CD4-positive, alpha-beta T cell (primary cell): Measurements from ENCODE around the gene COLQ. TPM values are rescaled to one million over a fixed set of nuclear protein-coding genes. Genes with fewer than 3 reads are reported as not detected.
A peak's percentile ranks its signal among the peaks of the same experiment; 100 is the strongest.

Source experiments
- ATAC-seq: fragments of 200-7000 bp; cut with Tn5 transposase; one replicate; pipeline ENCODE4 v1.10.0; 2022; ENCODE audit warnings: mild to moderate bottlenecking; ENCODE audit not compliant: poor library complexity
- CTCF ChIA-PET: fragments of 350-600 bp; sonication (Branson Sonifier 250); formaldehyde crosslinking; loops from one replicate; lab custom pipeline; 2021; ENCODE audit warnings: antibody characterized with exemption, inconsistent platforms; lab: Charles Lee
- POLR2A ChIA-PET: fragments of 350-600 bp; sonication (Branson Sonifier 250); formaldehyde crosslinking; loops from one replicate; lab custom pipeline; 2021; ENCODE audit warnings: antibody characterized with exemption, inconsistent platforms; lab: Charles Lee
- DNase-seq, 14 experiments: peaks; one replicate each; pipeline ENCODE4 v3.0.0-alpha.2; 2013 to 2020; ENCODE audit warnings: mixed read lengths in 2 of 14
- H3K27ac ChIP-seq, 2 donors: one replicate each; pipeline versions ENCODE4 v1.5.1 to v1.7.0; 2013; ENCODE audit warnings: low read length in 2 of 2, low read depth in 1 of 2, mild to moderate bottlenecking in 1 of 2
- H3K27me3 ChIP-seq, 2 experiments: 1 replicate in 1 of 2; 2 replicates in 1 of 2; pipeline versions ENCODE4 v1.6.1 to v1.7.0; 2013; ENCODE audit warnings: low read length in 2 of 2, control low read depth in 1 of 2, mild to moderate bottlenecking in 1 of 2, moderate library complexity in 1 of 2; ENCODE audit not compliant: insufficient read depth in 2 of 2, control insufficient read depth in 1 of 2
- H3K36me3 ChIP-seq: one replicate; pipeline ENCODE4 v1.6.1; 2013; ENCODE audit warnings: low read length, control low read depth; ENCODE audit not compliant: insufficient read depth
- H3K4me1 ChIP-seq: one replicate; pipeline ENCODE4 v1.6.1; 2013; ENCODE audit warnings: low read length, control low read depth; ENCODE audit not compliant: insufficient read depth
- H3K4me3 ChIP-seq: one replicate; pipeline ENCODE4 v1.5.1; 2013; ENCODE audit warnings: mild to moderate bottlenecking, low read length, moderate library complexity
- H3K9me3 ChIP-seq, 2 experiments: 1 replicate in 1 of 2; 2 replicates in 1 of 2; pipeline versions ENCODE4 v1.6.1 to v1.7.0; 2013; ENCODE audit warnings: low read length in 2 of 2, mild to moderate bottlenecking in 2 of 2, control low read depth in 1 of 2, moderate library complexity in 1 of 2; ENCODE audit not compliant: control insufficient read depth in 1 of 2, insufficient read depth in 1 of 2
- H3K27ac Mint-ChIP-seq: one replicate; pipeline ENCODE4 v1.8.0; 2020; ENCODE audit warnings: mixed read lengths
- H3K27me3 Mint-ChIP-seq: one replicate; pipeline ENCODE4 v1.8.0; 2021; ENCODE audit warnings: mixed read lengths
- H3K36me3 Mint-ChIP-seq: one replicate; pipeline ENCODE4 v1.8.0; 2021; ENCODE audit warnings: low read depth, mixed read lengths
- H3K4me1 Mint-ChIP-seq: one replicate; pipeline ENCODE4 v1.8.0; 2021; ENCODE audit warnings: low read depth, mixed read lengths
- H3K4me3 Mint-ChIP-seq: one replicate; pipeline ENCODE4 v1.8.0; 2020; ENCODE audit warnings: mild to moderate bottlenecking, mixed read lengths
- H3K9me3 Mint-ChIP-seq: one replicate; pipeline ENCODE4 v1.8.0; 2020; ENCODE audit warnings: mixed read lengths
- CTCF ChIP-seq: fragments of 200-600 bp; IDR thresholded peaks from one replicate; pipeline ENCODE4 v1.8.0; 2022; ENCODE audit warnings: antibody characterized with exemption, mild to moderate bottlenecking
- intact Hi-C, 2 experiments: fragments of 100-400 bp; cut with DNase I in 1 of 2; cut with micrococcal nuclease in 1 of 2; formaldehyde crosslinking; loops; one replicate each; pipeline versions ENCODE4 v1.15.1 to v1.9.0; 2023 to 2025; cut with DNase I, micrococcal nuclease
- total RNA-seq, 174 experiments: library from RNA in 2 of 174; stranded (reverse) in 2 of 174; gene quantifications; one replicate each; pipeline ENCODE4 v1.2.3 and lab custom pipeline; 2021 to 2026

Gene COLQ
- total RNA-seq, 2 experiments from 2014 or later, result 3.5 to 3.7 TPM

- no peaks in the 10 kb centered on the region for H3K27me3 ChIP-seq
- peaks cover 82% of the 10 kb centered on the region for H3K36me3 Mint-ChIP-seq
- peak overlapping the region; percentile 22 for H3K27ac Mint-ChIP-seq
- ChIA-PET CTCF (no interaction called here), POLR2A (no interaction called here)
- H3K4me3 ChIP-seq, result no peak overlapping the region
- H3K9me3 ChIP-seq, result no peaks in the 10 kb centered on the region
- no peak for ATAC-seq
- DNase-seq, result peak in 2 of 14 experiments; percentile 35 to 47
- intact Hi-C loops, result no loop called here
- no peaks in the 10 kb centered on the region for H3K27me3 Mint-ChIP-seq
- no peaks in the 10 kb centered on the region for H3K9me3 Mint-ChIP-seq
- peaks cover 74% of the 10 kb centered on the region for H3K36me3 ChIP-seq
- TF ChIP-seq CTCF, result no peak
- H3K27ac ChIP-seq, result no peak overlapping the region
- no peaks in the 10 kb centered on the region for H3K4me1 Mint-ChIP-seq
- H3K4me1 ChIP-seq, result peaks cover 4% of the 10 kb centered on the region
- no peak overlapping the region for H3K4me3 Mint-ChIP-seq
These were observed 80.6 kb downstream of the COLQ start for GRCh38 chr3:15440891-15441290.

GRCh38 chr3:15439476-15439875, 82.0 kb downstream of the COLQ start:
- no peaks in the 10 kb centered on the region for H3K9me3 Mint-ChIP-seq
- no peaks in the 10 kb centered on the region for H3K27me3 ChIP-seq
- H3K27ac ChIP-seq, result no peak overlapping the region
- H3K27ac Mint-ChIP-seq, result no peak overlapping the region
- H3K27me3 Mint-ChIP-seq, result no peaks in the 10 kb centered on the region
- peaks cover 94% of the 10 kb centered on the region for H3K36me3 Mint-ChIP-seq
- intact Hi-C loops, result loop anchor here in 1 of 2 experiments (5.0 to 10.0 kb wide), 3 partner anchors 115 to 775 kb away; no protein-coding TSS in a partner anchor
- H3K4me3 ChIP-seq, result no peak overlapping the region
- TF ChIP-seq CTCF, result no peak
- DNase-seq, result no peak
- no peak overlapping the region for H3K4me3 Mint-ChIP-seq
- H3K4me1 Mint-ChIP-seq, result no peaks in the 10 kb centered on the region
- CTCF ChIA-PET, result interaction anchor here (0.8 kb wide), 1 partner anchor 107 kb away, joined by 3 read pairs; the partner anchor contains the start of gene SH3BP5
- peaks cover 4% of the 10 kb centered on the region for H3K4me1 ChIP-seq
- peaks cover 88% of the 10 kb centered on the region for H3K36me3 ChIP-seq
- no peaks in the 10 kb centered on the region for H3K9me3 ChIP-seq
- no peak for ATAC-seq
- POLR2A ChIA-PET, result no interaction called here

GRCh38 chr3:15438983-15439382, 82.5 kb downstream of the COLQ start:
- Histone ChIP-seq H3K9me3 (no peaks in the 10 kb centered on the region), H3K27ac (no peak overlapping the region), H3K36me3 (peaks cover 91% of the 10 kb centered on the region), H3K4me3 (no peak overlapping the region), H3K4me1 (peaks cover 4% of the 10 kb centered on the region), H3K27me3 (no peaks in the 10 kb centered on the region)
- no peak overlapping the region for H3K27ac Mint-ChIP-seq
- H3K4me1 Mint-ChIP-seq, result no peaks in the 10 kb centered on the region
- H3K4me3 Mint-ChIP-seq, result no peak overlapping the region
- ATAC-seq, result no peak
- peak in 2 of 14 experiments; percentile 45 to 56 for DNase-seq
- peaks cover 96% of the 10 kb centered on the region for H3K36me3 Mint-ChIP-seq
- ChIA-PET CTCF (interaction anchor here (0.8 kb wide), 1 partner anchor 107 kb away, joined by 3 read pairs; the partner anchor contains the start of gene SH3BP5), POLR2A (no interaction called here)
- no peaks in the 10 kb centered on the region for H3K9me3 Mint-ChIP-seq
- no peaks in the 10 kb centered on the region for H3K27me3 Mint-ChIP-seq
- intact Hi-C loops, result loop anchor here in 1 of 2 experiments (5.0 to 10.0 kb wide), 3 partner anchors 116 to 774 kb away; no protein-coding TSS in a partner anchor
- TF ChIP-seq CTCF, result no peak
